ENCODE results near the gene HMOX1. TPM values are rescaled to one million over a fixed set of nuclear protein-coding genes. Genes with fewer than 3 reads are reported as not detected.

HMOX1 gene
- total and polyA plus RNA-seq, 4 donors, result 18.7 to 108 (median 59.7) TPM

- Histone ChIP-seq H3K9me3 (ENCODE audit: control insufficient read depth in 4 of 4, low read length in 3 of 4) (peaks cover 0 to 7% (median 2%) of the 10 kb centered on the region in 4 donors), H3K9ac (ENCODE audit: low read depth in 1 of 2, low read length in 2 of 2) (no peak overlapping the region), H3K27ac (ENCODE audit: low read depth in 1 of 2, low read length in 2 of 2) (no peak overlapping the region), H3K36me3 (ENCODE audit: control insufficient read depth in 4 of 4, insufficient read depth in 3 of 4, low read depth in 1 of 4, low read length in 3 of 4) (peaks cover 0 to 1% (median 0%) of the 10 kb centered on the region in 4 donors), H3K4me1 (ENCODE audit: control insufficient read depth in 4 of 4, insufficient read depth in 4 of 4, low read length in 3 of 4) (no peaks in the 10 kb centered on the region), H3K27me3 (ENCODE audit: control insufficient read depth in 4 of 4, insufficient read depth in 4 of 4, low read length in 3 of 4) (no peaks in the 10 kb centered on the region), H3K4me3 (ENCODE audit: low read depth in 1 of 3, low read length in 3 of 3) (no peak overlapping the region)
- 81% methylated on average over 5 of the region's 5 CpGs for WGBS
- no peak for DNase-seq (ENCODE audit: low spot score)
- TF ChIP-seq CTCF (IDR thresholded peaks at IDR 0.05; ENCODE audit: low read depth, low read length, missing input control) (no peak), ZBTB33 (IDR thresholded peaks at IDR 0.05) (no peak), GABPA (IDR thresholded peaks at IDR 0.05 in 1 of 2, conservative IDR thresholded peaks at IDR 0.05 in 1 of 2) (no peak), RXRA (IDR thresholded peaks at IDR 0.05) (no peak), HNF4A (conservative IDR thresholded peaks at IDR 0.05) (no peak), YY1 (IDR thresholded peaks at IDR 0.05) (no peak), FOXA1 (IDR thresholded peaks at IDR 0.05) (no peak), TAF1 (conservative IDR thresholded peaks at IDR 0.05) (no peak), RAD21 (IDR thresholded peaks at IDR 0.05) (no peak), NR2F2 (IDR thresholded peaks at IDR 0.05) (no peak), EGR1 (IDR thresholded peaks at IDR 0.05; ENCODE audit: low read depth in 2 of 2) (no peak), JUND (IDR thresholded peaks at IDR 0.05) (no peak), HNF4G (IDR thresholded peaks at IDR 0.05) (no peak), MAX (IDR thresholded peaks at IDR 0.05) (no peak), FOXA2 (IDR thresholded peaks at IDR 0.05) (no peak), REST (IDR thresholded peaks at IDR 0.05) (no peak), SP1 (IDR thresholded peaks at IDR 0.05) (no peak), ATF3 (IDR thresholded peaks at IDR 0.05) (no peak)
Measured at GRCh38 chr22:35436421-35436820, 55.5 kb downstream of the HMOX1 start.
